Activated CD4-positive, CD25-positive, alpha-beta regulatory T cell (primary cell): ENCODE data around the gene LRRC4B.

ENCODE experiments used
- DNase-seq, 4 experiments: peaks; one replicate each; lab custom pipeline; 2025; lab: John Stamatoyannopoulos, UW

Gene LRRC4B

GRCh38 chr19:50570997-50571396 is 2.8 kb upstream of the LRRC4B start:
- no peak for DNase-seq

- DNase-seq = no peak
Observed at GRCh38 chr19:50569938-50570540, 1.8 kb upstream of the LRRC4B start.

GRCh38 chr19:50568728-50569698 is 778 bp upstream of the LRRC4B start:
- no peak for DNase-seq

GRCh38 chr19:50567052-50567841 is 988 bp downstream of the LRRC4B start:
- DNase-seq = no peak

GRCh38 chr19:50565984-50566903 is 2.0 kb downstream of the LRRC4B start:
- DNase-seq = no peak

- DNase-seq = no peak
Observed at GRCh38 chr19:50564229-50565105, 3.8 kb downstream of the LRRC4B start.

GRCh38 chr19:50563597-50563996 is 4.6 kb downstream of the LRRC4B start:
- no peak for DNase-seq

- DNase-seq = no peak
Observed at GRCh38 chr19:50562996-50563395, 5.2 kb downstream of the LRRC4B start.

GRCh38 chr19:50562329-50562728 is 5.9 kb downstream of the LRRC4B start:
- no peak for DNase-seq

GRCh38 chr19:50559636-50560035 is 8.6 kb downstream of the LRRC4B start:
- no peak for DNase-seq

- no peak for DNase-seq
Observed at GRCh38 chr19:50558449-50558848, 9.8 kb downstream of the LRRC4B start.

- no peak for DNase-seq
Observed at GRCh38 chr19:50558039-50558438, 10.2 kb downstream of the LRRC4B start.

GRCh38 chr19:50557009-50557613 is 11.1 kb downstream of the LRRC4B start:
- DNase-seq = no peak

- peak; percentile 35 to 70 (median 62) for DNase-seq
Observed at GRCh38 chr19:50556282-50557008, 11.8 kb downstream of the LRRC4B start.

GRCh38 chr19:50555450-50556281 is 12.6 kb downstream of the LRRC4B start:
- no peak for DNase-seq

GRCh38 chr19:50555033-50555432 is 13.2 kb downstream of the LRRC4B start:
- DNase-seq = no peak

- DNase-seq = no peak
Observed at GRCh38 chr19:50554212-50554611, 14.0 kb downstream of the LRRC4B start.

GRCh38 chr19:50553134-50553703 is 15.0 kb downstream of the LRRC4B start:
- DNase-seq = no peak
